Activated CD4-positive, alpha-beta T cell treated with anti-CD3 and anti-CD28 coated beads, Interleukin-2, amount 50 U/mL, for 24 hours (primary cell): ENCODE results near the gene KDM2A.

Experiments
- DNase-seq, 2 donors: peaks; one replicate each; pipeline ENCODE4 v3.0.0-alpha.2; 2020; ENCODE audit warnings: low read depth in 1 of 2, low spot score in 1 of 2

Gene KDM2A

GRCh38 chr11:67118801-67119584, at the start of gene KDM2A:
KDM2A (plus strand) TSS chr11:67119263; CDS start chr11:67121317, 2,054 bp downstream.
- DNase-seq, result peak; percentile 90 to 98

- peak; percentile 50 to 56 for DNase-seq
Measured at GRCh38 chr11:67071420-67072284, 47.4 kb upstream of the KDM2A start.

- no peak for DNase-seq
Measured at GRCh38 chr11:67072295-67072694, 46.8 kb upstream of the KDM2A start.

GRCh38 chr11:67073908-67074307, 45.2 kb upstream of the KDM2A start:
- DNase-seq, result no peak

- no peak for DNase-seq
Measured at GRCh38 chr11:67076202-67076601, 42.9 kb upstream of the KDM2A start.

- DNase-seq, result no peak
Measured at GRCh38 chr11:67079065-67079705, 39.9 kb upstream of the KDM2A start.

- no peak for DNase-seq
Measured at GRCh38 chr11:67082071-67082791, 36.8 kb upstream of the KDM2A start.

- DNase-seq, result no peak
Measured at GRCh38 chr11:67083786-67084366, 35.2 kb upstream of the KDM2A start.

- no peak for DNase-seq
Measured at GRCh38 chr11:67085617-67086016, 33.4 kb upstream of the KDM2A start.

- no peak for DNase-seq
Measured at GRCh38 chr11:67090717-67091116, 28.3 kb upstream of the KDM2A start.

GRCh38 chr11:67095214-67095507, 23.9 kb upstream of the KDM2A start:
- DNase-seq, result no peak

GRCh38 chr11:67098799-67099429, 20.1 kb upstream of the KDM2A start:
- DNase-seq, result no peak

GRCh38 chr11:67099831-67100324, 19.2 kb upstream of the KDM2A start:
- no peak for DNase-seq

GRCh38 chr11:67102664-67103063, 16.4 kb upstream of the KDM2A start:
- DNase-seq, result no peak

GRCh38 chr11:67105964-67106363, 13.1 kb upstream of the KDM2A start:
- DNase-seq, result no peak

- DNase-seq, result no peak
Measured at GRCh38 chr11:67111261-67111660, 7.8 kb upstream of the KDM2A start.

GRCh38 chr11:67113231-67113721, 5.8 kb upstream of the KDM2A start:
- DNase-seq, result no peak

GRCh38 chr11:67114275-67114896, 4.7 kb upstream of the KDM2A start:
- DNase-seq, result no peak

- DNase-seq, result no peak
Measured at GRCh38 chr11:67116758-67117105, 2.3 kb upstream of the KDM2A start.

GRCh38 chr11:67117176-67117575, 1.9 kb upstream of the KDM2A start:
- DNase-seq, result no peak
